GM06990 (cell line): ENCODE data around the gene PRODH2.

Source experiments
- DNase-seq: peaks from one replicate; pipeline ENCODE4 v3.0.0-alpha.2; 2011; ENCODE audit not compliant: insufficient read length; ENCODE audit errors: extremely low read depth
- H3K27me3 ChIP-seq: replicated peaks from 2 replicates; pipeline ENCODE4 v1.6.0; 2011; ENCODE audit warnings: low read length; ENCODE audit not compliant: control insufficient read depth, insufficient read depth
- H3K36me3 ChIP-seq: 2 replicates; pipeline ENCODE4 v1.5.1; 2011; ENCODE audit warnings: low read length; ENCODE audit not compliant: control insufficient read depth, insufficient read depth
- H3K4me3 ChIP-seq: replicated peaks from 2 replicates; pipeline ENCODE4 v1.5.1; 2011; ENCODE audit warnings: low read depth, mild to moderate bottlenecking, control low read depth, low read length
- CTCF ChIP-seq: IDR thresholded peaks from 2 replicates; pipeline ENCODE4 v1.5.1; 2011; ENCODE audit warnings: low read length, control low read depth, mild to moderate bottlenecking, inconsistent platforms; ENCODE audit not compliant: insufficient read depth, poor library complexity, severe bottlenecking

PRODH2 gene

GRCh38 chr19:35793381-35794165 lies 19.1 kb downstream of the PRODH2 start:
- H3K4me3 ChIP-seq, result no peak overlapping the region
- no peaks in the 10 kb centered on the region for H3K36me3 ChIP-seq
- DNase-seq, result no peak
- H3K27me3 ChIP-seq, result no peaks in the 10 kb centered on the region; the same call in 1 of the 2 replicates
- no peak for TF ChIP-seq CTCF

- Histone ChIP-seq H3K36me3 (no peaks in the 10 kb centered on the region), H3K27me3 (no peaks in the 10 kb centered on the region; the same call in 1 of the 2 replicates), H3K4me3 (no peak overlapping the region)
- no peak for DNase-seq
- no peak for TF ChIP-seq CTCF
Observed at GRCh38 chr19:35792888-35793287, 19.8 kb downstream of the PRODH2 start.

- Histone ChIP-seq H3K27me3 (no peaks in the 10 kb centered on the region), H3K36me3 (no peaks in the 10 kb centered on the region), H3K4me3 (no peak overlapping the region)
- TF ChIP-seq CTCF, result no peak
- DNase-seq, result no peak
Observed at GRCh38 chr19:35792312-35792711, 20.3 kb downstream of the PRODH2 start.

- Histone ChIP-seq H3K4me3 (no peak overlapping the region), H3K27me3 (no peaks in the 10 kb centered on the region), H3K36me3 (no peaks in the 10 kb centered on the region)
- DNase-seq, result no peak
- no peak for TF ChIP-seq CTCF
Observed at GRCh38 chr19:35791814-35792279, 20.8 kb downstream of the PRODH2 start.

GRCh38 chr19:35790981-35791813 lies 21.4 kb downstream of the PRODH2 start:
- Histone ChIP-seq H3K27me3 (no peaks in the 10 kb centered on the region), H3K36me3 (no peaks in the 10 kb centered on the region), H3K4me3 (no peak overlapping the region)
- DNase-seq, result no peak
- TF ChIP-seq CTCF, result peak; percentile 42
